SK-N-SH treated with all-trans-retinoic acid at 6 μM for 48 hours (cell line): Measurements from ENCODE around the gene NPC1.

ENCODE experiments used
- ARNTL ChIP-seq: fragments of 450-650 bp; formaldehyde crosslinking; IDR thresholded peaks from 2 replicates; pipeline ENCODE4 v1.5.0; 2020; ENCODE audit warnings: low read depth, mild to moderate bottlenecking, moderate library complexity, borderline replicate concordance
- BACH2 ChIP-seq: fragments of 250-450 bp; sonication (Bioruptor Pico); IDR thresholded peaks from 2 replicates; pipeline ENCODE4 v1.9.0; 2021; ENCODE audit warnings: mild to moderate bottlenecking, borderline replicate concordance
- CREB5 ChIP-seq: fragments of 250-450 bp; sonication (Bioruptor Pico); IDR thresholded peaks from 2 replicates; pipeline ENCODE4 v1.5.1; 2020; ENCODE audit warnings: low read depth, mild to moderate bottlenecking, moderate library complexity
- CSDC2 ChIP-seq: fragments of 250-450 bp; sonication (Bioruptor Pico); IDR thresholded peaks from 2 replicates; pipeline ENCODE4 v1.5.0; 2020; ENCODE audit warnings: mild to moderate bottlenecking, moderate library complexity
- OSR1 ChIP-seq: fragments of 250-450 bp; sonication (Bioruptor Pico); IDR thresholded peaks from 2 replicates; pipeline ENCODE4 v1.8.0; 2022; ENCODE audit warnings: moderate library complexity, mild to moderate bottlenecking, inconsistent platforms
- PATZ1 ChIP-seq: fragments of 250-450 bp; sonication (Bioruptor Pico); IDR thresholded peaks from 2 replicates; pipeline ENCODE4 v1.8.0; 2020; ENCODE audit warnings: mild to moderate bottlenecking, moderate library complexity, borderline replicate concordance
- TCF4 ChIP-seq: fragments of 250-450 bp; sonication (Bioruptor Pico); IDR thresholded peaks from 2 replicates; pipeline ENCODE4 v1.8.0; 2021; ENCODE audit warnings: mild to moderate bottlenecking, moderate library complexity, borderline replicate concordance
- TSHZ2 ChIP-seq: fragments of 250-450 bp; sonication (Bioruptor Pico); IDR thresholded peaks from 2 replicates; pipeline ENCODE4 v1.5.0; 2020; ENCODE audit warnings: mild to moderate bottlenecking, moderate library complexity
- ZC3H10 ChIP-seq: fragments of 250-450 bp; sonication (Bioruptor Pico); IDR thresholded peaks from 2 replicates; pipeline ENCODE4 v1.5.1; 2021; ENCODE audit warnings: mild to moderate bottlenecking, moderate library complexity
- ZFP30 ChIP-seq: fragments of 450-650 bp; formaldehyde crosslinking; IDR thresholded peaks from 2 replicates; pipeline ENCODE4 v1.5.0; 2022; ENCODE audit warnings: mild to moderate bottlenecking, moderate library complexity

- no peak for TF ChIP-seq PATZ1 (CRISPR knock-in tag)
- TF ChIP-seq OSR1 (CRISPR knock-in tag) = no peak
- TF ChIP-seq ZC3H10 (CRISPR knock-in tag) = no peak
- TF ChIP-seq BACH2 (CRISPR knock-in tag) = no peak
- no peak for TF ChIP-seq TCF4
- no peak for TF ChIP-seq TSHZ2 (CRISPR knock-in tag)
- no peak for TF ChIP-seq CREB5 (CRISPR knock-in tag)
- TF ChIP-seq ARNTL = no peak
- no peak for TF ChIP-seq CSDC2 (CRISPR knock-in tag)
- no peak for TF ChIP-seq ZFP30 (CRISPR knock-in tag)
Measured at GRCh38 chr18:23512641-23513040, 73.7 kb downstream of the NPC1 start.
